ENCODE results near the gene TMC7.

DNA sequence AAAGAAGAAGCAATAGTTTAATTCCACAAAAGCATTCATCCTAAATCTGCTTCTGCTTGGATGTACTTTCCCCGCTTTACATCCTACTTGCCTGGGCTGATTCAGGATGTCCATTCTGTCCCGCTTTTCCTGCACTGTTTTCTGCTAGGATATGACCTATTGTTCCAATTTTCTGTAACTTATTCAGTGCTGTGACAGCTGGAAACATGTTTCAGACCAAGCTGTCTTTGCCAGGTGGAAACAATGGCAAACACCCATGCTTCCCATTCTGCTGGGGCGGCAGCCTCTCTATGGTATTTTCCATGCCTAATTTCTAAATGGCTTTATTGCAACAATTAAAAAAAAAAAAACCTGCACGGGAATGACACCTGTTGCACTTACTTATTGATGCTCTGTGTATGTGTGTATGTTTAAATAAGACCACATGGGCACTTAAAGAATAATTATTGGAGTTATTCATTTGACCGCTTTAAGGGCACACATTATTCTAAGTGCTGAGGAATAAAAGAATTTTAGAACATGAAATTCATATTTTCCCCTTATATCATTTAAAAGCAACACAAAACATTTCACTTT lies 104.7 kb downstream of the TMC7 start:
- TF ChIP-seq, protein P1, sequence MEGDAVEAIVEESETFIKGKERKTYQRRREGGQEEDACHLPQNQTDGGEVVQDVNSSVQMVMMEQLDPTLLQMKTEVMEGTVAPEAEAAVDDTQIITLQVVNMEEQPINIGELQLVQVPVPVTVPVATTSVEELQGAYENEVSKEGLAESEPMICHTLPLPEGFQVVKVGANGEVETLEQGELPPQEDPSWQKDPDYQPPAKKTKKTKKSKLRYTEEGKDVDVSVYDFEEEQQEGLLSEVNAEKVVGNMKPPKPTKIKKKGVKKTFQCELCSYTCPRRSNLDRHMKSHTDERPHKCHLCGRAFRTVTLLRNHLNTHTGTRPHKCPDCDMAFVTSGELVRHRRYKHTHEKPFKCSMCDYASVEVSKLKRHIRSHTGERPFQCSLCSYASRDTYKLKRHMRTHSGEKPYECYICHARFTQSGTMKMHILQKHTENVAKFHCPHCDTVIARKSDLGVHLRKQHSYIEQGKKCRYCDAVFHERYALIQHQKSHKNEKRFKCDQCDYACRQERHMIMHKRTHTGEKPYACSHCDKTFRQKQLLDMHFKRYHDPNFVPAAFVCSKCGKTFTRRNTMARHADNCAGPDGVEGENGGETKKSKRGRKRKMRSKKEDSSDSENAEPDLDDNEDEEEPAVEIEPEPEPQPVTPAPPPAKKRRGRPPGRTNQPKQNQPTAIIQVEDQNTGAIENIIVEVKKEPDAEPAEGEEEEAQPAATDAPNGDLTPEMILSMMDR (conservative IDR thresholded peaks at IDR 0.05; ENCODE audit: low read length) = no peak
- TF ChIP-seq EZH2phosphoT487 (IDR thresholded peaks at IDR 0.05; ENCODE audit: borderline replicate concordance) = no peak

All from Loucy (cell line).